SHP77 treated with DMSO at 0.1 percent for 48 hours (cell line): ENCODE measurements around the gene MXRA7.
"Not testable (repeated sequence)": the region's sequence is repeated elsewhere in the genome, so short reads cannot be mapped to it uniquely, and the experiment has no call there.

Experiments
- DNase-seq: peaks from one replicate; lab custom pipeline; 2025; lab: John Stamatoyannopoulos, UW

Gene MXRA7

GRCh38 chr17:76735586-76736348 is 25.0 kb upstream of the MXRA7 start:
- no peak for DNase-seq

- DNase-seq: no peak
Observed at GRCh38 chr17:76735006-76735405, 24.2 kb upstream of the MXRA7 start.

GRCh38 chr17:76734080-76734840 is 23.5 kb upstream of the MXRA7 start:
- no peak for DNase-seq

- DNase-seq: no peak
Observed at GRCh38 chr17:76733618-76733957, 22.8 kb upstream of the MXRA7 start.

- no peak for DNase-seq
Observed at GRCh38 chr17:76732734-76733617, 22.2 kb upstream of the MXRA7 start.

- DNase-seq: not testable (repeated sequence)
Observed at GRCh38 chr17:76731800-76732733, 21.3 kb upstream of the MXRA7 start.

- no peak for DNase-seq
Observed at GRCh38 chr17:76727745-76728456, 17.1 kb upstream of the MXRA7 start.

- DNase-seq: no peak
Observed at GRCh38 chr17:76726776-76727718, 16.3 kb upstream of the MXRA7 start, which contains the start of gene METTL23. Gene METTL23, plus strand, starts transcription at chr17:76726839. Its CDS starts 2,872 bp downstream, at chr17:76729711.

GRCh38 chr17:76726231-76726775 is 15.5 kb upstream of the MXRA7 start, which contains the start of gene JMJD6:
Gene JMJD6, minus strand, starts transcription at chr17:76726606. Its CDS starts 131 bp downstream, at chr17:76726475.
- DNase-seq: peak; percentile 97

- DNase-seq: no peak
Observed at GRCh38 chr17:76725580-76726230, 14.9 kb upstream of the MXRA7 start.

GRCh38 chr17:76723812-76724211 is 13.0 kb upstream of the MXRA7 start:
- no peak for DNase-seq

- not testable (repeated sequence) for DNase-seq
Observed at GRCh38 chr17:76722977-76723376, 12.2 kb upstream of the MXRA7 start.

- DNase-seq: no peak
Observed at GRCh38 chr17:76722279-76722678, 11.5 kb upstream of the MXRA7 start.

GRCh38 chr17:76721463-76721862 is 10.7 kb upstream of the MXRA7 start:
- DNase-seq: no peak

GRCh38 chr17:76720941-76721340 is 10.2 kb upstream of the MXRA7 start:
- DNase-seq: no peak

- no peak for DNase-seq
Observed at GRCh38 chr17:76720211-76720610, 9.4 kb upstream of the MXRA7 start.

- DNase-seq: no peak
Observed at GRCh38 chr17:76718516-76718915, 7.8 kb upstream of the MXRA7 start.

- DNase-seq: no peak
Observed at GRCh38 chr17:76716839-76717215, 6.1 kb upstream of the MXRA7 start.
